Neural progenitor cell (in vitro differentiated cells): ENCODE results near the gene SLC47A2.

ENCODE experiments used
- CTCF ChIP-seq: fragments of 200-600 bp; sonication (generic); IDR thresholded peaks from 2 replicates; pipeline ENCODE4 v1.5.1; 2017; ENCODE audit warnings: antibody characterized with exemption, mild to moderate bottlenecking
- EZH2 ChIP-seq: fragments of 200-600 bp; sonication (generic); IDR thresholded peaks from 2 replicates; pipeline ENCODE4 v1.6.1; 2017; ENCODE audit warnings: antibody characterized with exemption, mild to moderate bottlenecking, moderate library complexity

- TF ChIP-seq CTCF (no peak), EZH2 (no peak)
Observed at GRCh38 chr17:19703106-19703827, 13.1 kb downstream of the SLC47A2 start.
